Liver (tissue), 9 donors: Measurements from ENCODE around the gene CLDN24. TPM values are rescaled to one million over a fixed set of nuclear protein-coding genes. Genes with fewer than 3 reads are reported as not detected.

ENCODE experiments used
- DNase-seq: peaks from one replicate; pipeline ENCODE4 v3.0.0-alpha.2; 2017; ENCODE audit warnings: low spot score
- H3K27ac ChIP-seq, 2 donors: one replicate each; pipeline ENCODE4 v1.7.0; 2013; ENCODE audit warnings: inconsistent platforms in 2 of 2, low read length in 2 of 2, control low read depth in 1 of 2, low read depth in 1 of 2, mild to moderate bottlenecking in 1 of 2
- H3K27me3 ChIP-seq, 4 donors: one replicate each; pipeline versions ENCODE4 v1.6.1 to v1.7.0; 2013; ENCODE audit warnings: low read length in 3 of 4, inconsistent platforms in 1 of 4, mild to moderate bottlenecking in 1 of 4, moderate library complexity in 1 of 4; ENCODE audit not compliant: control insufficient read depth in 4 of 4, insufficient read depth in 4 of 4
- H3K36me3 ChIP-seq, 4 donors: one replicate each; pipeline versions ENCODE4 v1.6.1 to v1.7.0; 2013; ENCODE audit warnings: low read length in 3 of 4, mild to moderate bottlenecking in 3 of 4, low read depth in 1 of 4, moderate library complexity in 1 of 4; ENCODE audit not compliant: control insufficient read depth in 4 of 4, insufficient read depth in 3 of 4
- H3K4me1 ChIP-seq, 4 donors: one replicate each; pipeline versions ENCODE4 v1.6.1 to v1.7.0; 2013; ENCODE audit warnings: low read length in 3 of 4, mild to moderate bottlenecking in 3 of 4, moderate library complexity in 1 of 4; ENCODE audit not compliant: control insufficient read depth in 4 of 4, insufficient read depth in 4 of 4
- H3K4me3 ChIP-seq, 3 donors: one replicate each; pipeline versions ENCODE4 v1.6.1 to v1.7.0; 2013; ENCODE audit warnings: low read length in 3 of 3, control low read depth in 1 of 3, low read depth in 1 of 3, mild to moderate bottlenecking in 1 of 3
- H3K9ac ChIP-seq, 2 donors: one replicate each; pipeline ENCODE4 v1.7.0; 2013; ENCODE audit warnings: low read length in 2 of 2, mild to moderate bottlenecking in 2 of 2, moderate library complexity in 2 of 2, control low read depth in 1 of 2, low read depth in 1 of 2
- H3K9me3 ChIP-seq, 4 donors: one replicate each; pipeline versions ENCODE4 v1.6.1 to v1.7.0; 2013; ENCODE audit warnings: low read length in 3 of 4; ENCODE audit not compliant: control insufficient read depth in 4 of 4
- ATF3 ChIP-seq: IDR thresholded peaks from 2 replicates; pipeline ENCODE4 v1.6.1; 2016; ENCODE audit warnings: antibody characterized with exemption
- CTCF ChIP-seq: fragments of 150-350 bp; IDR thresholded peaks from 2 replicates; pipeline ENCODE4 v1.5.1; 2017; ENCODE audit warnings: improper control_type of control experiment, low read depth, low read length; ENCODE audit not compliant: missing input control
- EGR1 ChIP-seq, 2 donors: IDR thresholded peaks; 2 replicates each; pipeline ENCODE4 v1.6.1; 2016 to 2018; ENCODE audit warnings: antibody characterized with exemption in 2 of 2, low read depth in 2 of 2
- FOXA1 ChIP-seq: IDR thresholded peaks from 2 replicates; pipeline ENCODE4 v1.6.1; 2016; ENCODE audit warnings: antibody characterized with exemption
- FOXA2 ChIP-seq: IDR thresholded peaks from 2 replicates; pipeline ENCODE4 v1.6.1; 2016; ENCODE audit warnings: antibody characterized with exemption
- GABPA ChIP-seq, 2 donors: IDR thresholded peaks in 1 of 2; conservative IDR thresholded peaks in 1 of 2; 2 replicates each; pipeline ENCODE4 v1.6.1; 2016; ENCODE audit warnings: antibody characterized with exemption in 2 of 2, mild to moderate bottlenecking in 1 of 2, moderate library complexity in 1 of 2
- HNF4A ChIP-seq, 2 donors: conservative IDR thresholded peaks; 2 replicates each; pipeline ENCODE4 v1.6.1; 2016; ENCODE audit warnings: antibody characterized with exemption in 2 of 2, mild to moderate bottlenecking in 2 of 2
- HNF4G ChIP-seq: IDR thresholded peaks from 2 replicates; pipeline ENCODE4 v1.6.1; 2016; ENCODE audit warnings: antibody characterized with exemption
- JUND ChIP-seq, 2 donors: IDR thresholded peaks; 2 replicates each; pipeline ENCODE4 v1.6.1; 2016; ENCODE audit warnings: antibody characterized with exemption in 2 of 2
- MAX ChIP-seq: IDR thresholded peaks from 2 replicates; pipeline ENCODE4 v1.6.1; 2016; ENCODE audit warnings: antibody characterized with exemption
- NR2F2 ChIP-seq: IDR thresholded peaks from 2 replicates; pipeline ENCODE4 v1.6.1; 2016; ENCODE audit warnings: antibody characterized with exemption
- RAD21 ChIP-seq, 2 donors: IDR thresholded peaks; 2 replicates each; pipeline ENCODE4 v1.6.1; 2016; ENCODE audit warnings: antibody characterized with exemption in 2 of 2, mild to moderate bottlenecking in 2 of 2
- REST ChIP-seq: IDR thresholded peaks from 2 replicates; pipeline ENCODE4 v1.6.1; 2016; ENCODE audit warnings: antibody characterized with exemption, mild to moderate bottlenecking
- RXRA ChIP-seq, 2 donors: IDR thresholded peaks; 2 replicates each; pipeline ENCODE4 v1.6.1; 2017 to 2018; ENCODE audit warnings: antibody characterized with exemption in 2 of 2, mild to moderate bottlenecking in 1 of 2
- SP1 ChIP-seq: IDR thresholded peaks from 2 replicates; pipeline ENCODE4 v1.6.1; 2018; ENCODE audit warnings: antibody characterized with exemption, mild to moderate bottlenecking
- TAF1 ChIP-seq: conservative IDR thresholded peaks from 2 replicates; pipeline ENCODE4 v1.6.1; 2016; ENCODE audit warnings: antibody characterized with exemption, mild to moderate bottlenecking
- YY1 ChIP-seq: IDR thresholded peaks from 2 replicates; pipeline ENCODE4 v1.6.1; 2016; ENCODE audit warnings: antibody characterized with exemption, mild to moderate bottlenecking
- ZBTB33 ChIP-seq: IDR thresholded peaks from 2 replicates; pipeline ENCODE4 v1.6.1; 2016; ENCODE audit warnings: antibody characterized with exemption
- WGBS: extraction: QIAGEN DNeasy Blood & Tissue Kit; methylation state at CpG from one replicate; pipeline ENCODE4 v1.1.7; 2013; 5-methylcytosine and 5-hydroxymethylcytosine counted together
- polyA plus RNA-seq, 2 donors: library from polyadenylated mRNA; stranded (reverse) in 1 of 2; unstranded in 1 of 2; fragments of 200-250 nt in 1 of 2; fragments of >200 nt in 1 of 2; fragmentation: Nextera tagmentation in 1 of 2; extraction: Ambion mirVana in 1 of 2; gene quantifications; one replicate each; pipeline versions ENCODE4 v1.2.1 to v1.2.3, GENCODE V29; 2013 to 2015
- total RNA-seq, 2 donors: library from RNA; depleted of rRNA; stranded (reverse); fragments of >200 nt; gene quantifications; one replicate each; pipeline ENCODE4 v1.2.3, GENCODE V29; 2014
- donor health status: healthy.
- donor health status: healthy.
- donor health status: healthy.
- donor health status: healthy.
- donor health status: healthy.

CLDN24 gene
- total and polyA plus RNA-seq, 4 donors: not detected

- Histone ChIP-seq H3K27me3 (no peaks in the 10 kb centered on the region), H3K9me3 (peaks cover 0 to 1% (median 0%) of the 10 kb centered on the region in 4 donors), H3K36me3 (no peaks in the 10 kb centered on the region), H3K9ac (no peak overlapping the region), H3K27ac (no peak overlapping the region), H3K4me3 (no peak overlapping the region), H3K4me1 (peaks cover 0 to 3% (median 0%) of the 10 kb centered on the region in 4 donors)
- DNase-seq: no peak
- TF ChIP-seq EGR1 (IDR thresholded peaks at IDR 0.05; ENCODE audit: low read depth in 2 of 2): no peak
- TF ChIP-seq YY1: no peak
- TF ChIP-seq FOXA1: no peak
- TF ChIP-seq GABPA (IDR thresholded peaks at IDR 0.05 in 1 of 2, conservative IDR thresholded peaks at IDR 0.05 in 1 of 2): no peak
- no peak for TF ChIP-seq RAD21 (IDR thresholded peaks at IDR 0.05)
- no peak for TF ChIP-seq HNF4G
- no peak for TF ChIP-seq SP1
- TF ChIP-seq ZBTB33: no peak
- no peak for TF ChIP-seq MAX
- TF ChIP-seq NR2F2: no peak
- no peak for TF ChIP-seq FOXA2
- TF ChIP-seq JUND (IDR thresholded peaks at IDR 0.05): no peak
- no peak for TF ChIP-seq HNF4A (conservative IDR thresholded peaks at IDR 0.05)
- TF ChIP-seq RXRA (IDR thresholded peaks at IDR 0.05): no peak
- TF ChIP-seq TAF1: no peak
- no peak for TF ChIP-seq REST
- TF ChIP-seq ATF3: no peak
- TF ChIP-seq CTCF: no peak
- 73% methylated on average over 15 of the region's 15 CpGs for WGBS
Observed at GRCh38 chr4:183362916-183363542, 40.8 kb upstream of the CLDN24 start.
